Mesothelial cell of epicardium (in vitro differentiated cells): ENCODE results near the gene STK32A. TPM values are rescaled to one million over a fixed set of nuclear protein-coding genes. Genes with fewer than 3 reads are reported as not detected.
"Not testable (repeated sequence)": the region's sequence is repeated elsewhere in the genome, so short reads cannot be mapped to it uniquely, and the experiment has no call there.

ENCODE experiments used
- DNase-seq, 2 experiments: peaks; one replicate each; pipeline ENCODE4 v3.0.0; 2021; ENCODE audit warnings: low spot score in 2 of 2; ENCODE audit not compliant: unreplicated experiment in 2 of 2
- H3K27ac Mint-ChIP-seq: 2 replicates; pipeline ENCODE4 v1.8.0; 2021; ENCODE audit warnings: mixed read lengths
- H3K27me3 Mint-ChIP-seq: 2 replicates; pipeline ENCODE4 v1.8.0; 2021; ENCODE audit warnings: low read depth, mixed read lengths
- H3K36me3 Mint-ChIP-seq: 2 replicates; pipeline ENCODE4 v1.8.0; 2021; ENCODE audit warnings: mixed read lengths
- H3K4me1 Mint-ChIP-seq: 2 replicates; pipeline ENCODE4 v1.8.0; 2021; ENCODE audit warnings: mixed read lengths
- H3K4me3 Mint-ChIP-seq: 2 replicates; pipeline ENCODE4 v1.8.0; 2021; ENCODE audit warnings: mild to moderate bottlenecking, moderate library complexity, mixed read lengths
- H3K9me3 Mint-ChIP-seq: 2 replicates; pipeline ENCODE4 v1.8.0; 2021; ENCODE audit warnings: mixed read lengths
- total RNA-seq: library from RNA; stranded (reverse); gene quantifications from 3 replicates; pipeline ENCODE4 v1.2.1, GENCODE V29; 2021
- TF ChIP-seq, protein P1 (sequence below): fragments of 200-600 bp; sonication (generic); IDR thresholded peaks from one replicate; pipeline ENCODE4 v1.5.0; 2021; ENCODE audit warnings: antibody characterized with exemption; ENCODE audit not compliant: unreplicated experiment

The STK32A gene
- total RNA-seq, 1 donor from 2014 or later: 3.5 TPM

- H3K27ac Mint-ChIP-seq: no peak overlapping the region
- no peak for DNase-seq
These were observed 5.6 kb downstream of the STK32A start for GRCh38 chr5:147240266-147240985.

DNA sequence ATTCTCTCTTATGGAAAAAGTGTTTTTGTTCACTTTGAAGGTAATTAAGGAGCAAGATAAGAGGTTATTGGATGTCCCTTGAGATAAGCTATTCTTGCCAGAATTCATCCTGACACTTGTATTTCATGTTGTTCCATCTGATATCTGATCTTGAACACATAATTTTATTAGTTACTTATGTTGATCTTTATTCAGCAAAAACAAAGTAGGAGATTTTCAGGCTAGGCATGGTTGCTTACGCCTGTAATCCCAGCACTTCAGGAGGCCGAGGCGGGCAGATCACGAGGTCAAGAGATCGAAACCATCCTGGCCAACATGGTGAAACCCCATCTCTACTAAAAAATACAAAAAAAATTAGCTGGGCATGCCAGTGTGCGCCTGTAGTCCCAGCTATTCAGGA, 8.4 kb downstream of the STK32A start:
- H3K27me3 Mint-ChIP-seq, DNase-seq, H3K9me3 Mint-ChIP-seq, H3K4me3 Mint-ChIP-seq, H3K27ac Mint-ChIP-seq, H3K4me1 Mint-ChIP-seq, H3K36me3 Mint-ChIP-seq: not testable (repeated sequence)

More at GRCh38 chr5:147240266-147240985, 5.6 kb downstream of the STK32A start:
- Mint-ChIP-seq H3K36me3 (no peaks in the 10 kb centered on the region), H3K4me1 (no peaks in the 10 kb centered on the region), H3K4me3 (no peak overlapping the region), H3K9me3 (no peaks in the 10 kb centered on the region), H3K27me3 (peaks cover 24% of the 10 kb centered on the region)
- TF ChIP-seq, protein P1, sequence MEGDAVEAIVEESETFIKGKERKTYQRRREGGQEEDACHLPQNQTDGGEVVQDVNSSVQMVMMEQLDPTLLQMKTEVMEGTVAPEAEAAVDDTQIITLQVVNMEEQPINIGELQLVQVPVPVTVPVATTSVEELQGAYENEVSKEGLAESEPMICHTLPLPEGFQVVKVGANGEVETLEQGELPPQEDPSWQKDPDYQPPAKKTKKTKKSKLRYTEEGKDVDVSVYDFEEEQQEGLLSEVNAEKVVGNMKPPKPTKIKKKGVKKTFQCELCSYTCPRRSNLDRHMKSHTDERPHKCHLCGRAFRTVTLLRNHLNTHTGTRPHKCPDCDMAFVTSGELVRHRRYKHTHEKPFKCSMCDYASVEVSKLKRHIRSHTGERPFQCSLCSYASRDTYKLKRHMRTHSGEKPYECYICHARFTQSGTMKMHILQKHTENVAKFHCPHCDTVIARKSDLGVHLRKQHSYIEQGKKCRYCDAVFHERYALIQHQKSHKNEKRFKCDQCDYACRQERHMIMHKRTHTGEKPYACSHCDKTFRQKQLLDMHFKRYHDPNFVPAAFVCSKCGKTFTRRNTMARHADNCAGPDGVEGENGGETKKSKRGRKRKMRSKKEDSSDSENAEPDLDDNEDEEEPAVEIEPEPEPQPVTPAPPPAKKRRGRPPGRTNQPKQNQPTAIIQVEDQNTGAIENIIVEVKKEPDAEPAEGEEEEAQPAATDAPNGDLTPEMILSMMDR: no peak

DNA sequence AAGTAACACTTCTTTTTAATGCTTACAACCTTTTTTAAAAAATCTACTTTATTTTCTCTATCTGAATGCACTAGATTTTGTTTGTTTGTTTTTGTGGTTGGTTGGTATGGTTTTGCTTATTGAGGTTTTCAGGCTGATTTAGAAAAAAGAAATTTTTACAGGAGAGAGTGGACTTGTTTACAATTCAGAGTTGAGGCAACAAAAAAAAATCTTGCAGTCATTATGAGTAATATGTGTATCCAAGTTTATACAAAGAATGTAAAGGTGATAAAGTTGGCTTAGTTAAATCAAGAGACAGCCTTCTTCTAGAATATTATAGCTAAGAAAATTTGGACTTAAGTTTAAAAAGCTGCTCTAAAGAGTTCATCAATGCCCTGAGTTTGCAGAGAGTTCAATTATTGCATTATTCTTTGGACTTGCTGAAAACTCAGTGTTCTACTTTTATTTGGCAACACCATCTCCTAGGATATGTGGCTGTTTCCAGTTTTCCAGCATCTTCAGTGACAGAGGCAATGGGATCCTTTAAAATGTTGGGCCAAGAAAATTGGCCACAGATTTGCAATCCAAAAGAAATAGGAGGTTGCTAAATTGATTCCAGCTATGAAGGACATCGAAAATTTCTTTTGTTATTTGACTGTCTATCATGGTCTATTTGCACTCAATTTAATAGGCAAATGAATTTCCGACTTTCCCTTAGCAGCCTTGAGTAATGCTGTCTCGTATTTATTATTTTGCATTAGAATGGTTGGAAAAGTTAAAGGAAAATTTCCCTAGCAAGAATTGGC, 10.7 kb downstream of the STK32A start:
- TF ChIP-seq, protein P1: no peak
- H3K4me1 Mint-ChIP-seq: no peaks in the 10 kb centered on the region
- peaks cover 6% of the 10 kb centered on the region for H3K9me3 Mint-ChIP-seq
- DNase-seq: no peak
- no peaks in the 10 kb centered on the region for H3K27me3 Mint-ChIP-seq
- no peaks in the 10 kb centered on the region for H3K36me3 Mint-ChIP-seq
- H3K4me3 Mint-ChIP-seq: no peak overlapping the region
- H3K27ac Mint-ChIP-seq: no peak overlapping the region

DNA sequence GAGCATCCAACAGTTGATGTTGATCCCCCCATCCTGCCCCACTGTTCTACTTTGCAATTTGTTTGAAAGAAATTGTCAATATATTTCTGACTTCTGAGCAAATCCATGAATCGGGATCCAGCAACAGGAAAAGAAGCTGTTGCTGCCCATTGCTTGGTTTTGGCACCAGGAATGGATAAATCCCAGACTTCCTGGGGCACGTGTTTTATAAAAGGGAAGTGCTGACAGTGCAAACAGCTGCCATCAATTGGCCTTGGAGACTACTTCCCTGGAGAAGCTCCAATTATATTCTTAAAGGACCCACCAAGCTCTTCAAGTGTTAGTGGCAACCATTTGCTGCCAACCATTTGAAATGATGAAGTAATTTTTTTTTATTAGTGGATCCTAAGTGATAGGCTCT, 13.7 kb downstream of the STK32A start:
- TF ChIP-seq, protein P1: no peak
- H3K36me3 Mint-ChIP-seq: no peaks in the 10 kb centered on the region
- H3K27me3 Mint-ChIP-seq: no peaks in the 10 kb centered on the region
- H3K9me3 Mint-ChIP-seq: peaks cover 6% of the 10 kb centered on the region
- no peak overlapping the region for H3K27ac Mint-ChIP-seq
- H3K4me1 Mint-ChIP-seq: no peaks in the 10 kb centered on the region
- no peak overlapping the region for H3K4me3 Mint-ChIP-seq
- no peak for DNase-seq

DNA sequence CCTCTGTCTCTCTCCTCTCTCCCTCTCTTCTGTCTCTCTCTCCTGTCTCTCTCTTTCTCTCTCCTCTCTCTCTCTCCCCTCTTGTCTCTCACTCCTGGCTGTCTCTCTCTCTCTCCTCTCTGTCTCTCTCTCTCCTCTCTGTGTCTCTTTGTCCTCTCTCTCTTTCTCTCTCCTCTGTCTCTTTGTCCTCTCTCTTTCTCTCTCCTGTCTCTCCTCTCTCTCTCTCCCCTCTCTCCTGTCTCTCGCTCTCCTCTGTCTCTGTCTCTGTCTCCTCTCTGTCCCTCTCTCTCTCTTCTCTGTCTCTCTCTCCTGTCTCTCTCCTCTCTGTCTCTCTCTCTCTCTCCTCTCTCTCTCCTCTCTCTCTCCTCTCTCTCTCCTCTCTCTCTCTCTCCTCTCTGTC, 25.0 kb downstream of the STK32A start:
- H3K36me3 Mint-ChIP-seq: no peaks in the 10 kb centered on the region
- no peak overlapping the region for H3K4me3 Mint-ChIP-seq
- H3K27me3 Mint-ChIP-seq: peaks cover 38% of the 10 kb centered on the region
- H3K27ac Mint-ChIP-seq: no peak overlapping the region
- no peaks in the 10 kb centered on the region for H3K4me1 Mint-ChIP-seq
- TF ChIP-seq, protein P1: no peak
- H3K9me3 Mint-ChIP-seq: peaks cover 8% of the 10 kb centered on the region
- no peak for DNase-seq

DNA sequence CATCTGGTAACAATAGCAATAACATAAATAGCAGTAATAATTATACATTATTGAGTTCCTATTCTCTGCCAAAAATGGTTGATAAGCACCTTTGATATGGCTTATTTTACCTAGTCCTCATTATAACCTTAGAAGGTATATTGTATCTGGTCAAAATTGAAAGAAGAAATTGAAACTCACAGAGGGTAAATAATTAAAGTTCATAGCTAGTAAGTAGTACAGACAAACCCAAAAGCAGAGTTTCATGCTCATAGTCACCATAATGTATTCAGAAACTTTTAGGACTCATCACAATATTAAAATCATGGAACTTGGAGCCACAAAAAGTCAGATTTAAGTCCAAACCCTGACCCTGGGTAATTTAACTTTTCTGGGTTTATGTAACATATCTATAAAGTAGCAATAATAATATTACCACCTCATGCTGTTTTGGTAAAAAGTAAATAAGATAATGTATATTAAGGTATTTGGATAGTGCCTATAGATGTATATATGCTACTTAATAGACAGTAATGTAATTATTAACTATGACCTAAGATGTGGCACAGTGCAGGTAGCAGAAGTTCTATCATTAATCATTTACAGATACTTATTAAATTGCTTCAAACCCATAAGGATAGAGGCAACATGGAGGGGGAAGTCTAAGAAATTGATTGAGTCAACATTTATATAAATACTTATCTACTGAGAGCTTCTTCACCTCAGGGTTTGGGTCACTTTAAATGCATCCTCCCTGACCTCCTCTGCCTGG, 32.4 kb downstream of the STK32A start:
- no peak for DNase-seq
- peaks cover 28% of the 10 kb centered on the region for H3K27me3 Mint-ChIP-seq
- no peak overlapping the region for H3K4me3 Mint-ChIP-seq
- no peak overlapping the region for H3K27ac Mint-ChIP-seq
- H3K36me3 Mint-ChIP-seq: no peaks in the 10 kb centered on the region
- no peaks in the 10 kb centered on the region for H3K4me1 Mint-ChIP-seq
- TF ChIP-seq, protein P1: no peak
- peaks cover 8% of the 10 kb centered on the region for H3K9me3 Mint-ChIP-seq
